CD4-positive, alpha-beta T cell treated with Interferon alpha-2 for 1 hour (primary cell): ENCODE data around the gene SLC1A3.

Source experiments
- DNase-seq, 2 donors: peaks; one replicate each; pipeline ENCODE4 v3.0.0-alpha.2; 2020 to 2022

SLC1A3 gene

GRCh38 chr5:36689225-36689624 is 82.8 kb downstream of the SLC1A3 start:
- peak; percentile 14 to 24 for DNase-seq

- peak; percentile 55 to 65 for DNase-seq
Observed at GRCh38 chr5:36690041-36690961, 83.9 kb downstream of the SLC1A3 start.

- DNase-seq = no peak
Observed at GRCh38 chr5:36691226-36691625, 84.8 kb downstream of the SLC1A3 start.

- no peak for DNase-seq
Observed at GRCh38 chr5:36691696-36692371, 85.4 kb downstream of the SLC1A3 start.

DNA sequence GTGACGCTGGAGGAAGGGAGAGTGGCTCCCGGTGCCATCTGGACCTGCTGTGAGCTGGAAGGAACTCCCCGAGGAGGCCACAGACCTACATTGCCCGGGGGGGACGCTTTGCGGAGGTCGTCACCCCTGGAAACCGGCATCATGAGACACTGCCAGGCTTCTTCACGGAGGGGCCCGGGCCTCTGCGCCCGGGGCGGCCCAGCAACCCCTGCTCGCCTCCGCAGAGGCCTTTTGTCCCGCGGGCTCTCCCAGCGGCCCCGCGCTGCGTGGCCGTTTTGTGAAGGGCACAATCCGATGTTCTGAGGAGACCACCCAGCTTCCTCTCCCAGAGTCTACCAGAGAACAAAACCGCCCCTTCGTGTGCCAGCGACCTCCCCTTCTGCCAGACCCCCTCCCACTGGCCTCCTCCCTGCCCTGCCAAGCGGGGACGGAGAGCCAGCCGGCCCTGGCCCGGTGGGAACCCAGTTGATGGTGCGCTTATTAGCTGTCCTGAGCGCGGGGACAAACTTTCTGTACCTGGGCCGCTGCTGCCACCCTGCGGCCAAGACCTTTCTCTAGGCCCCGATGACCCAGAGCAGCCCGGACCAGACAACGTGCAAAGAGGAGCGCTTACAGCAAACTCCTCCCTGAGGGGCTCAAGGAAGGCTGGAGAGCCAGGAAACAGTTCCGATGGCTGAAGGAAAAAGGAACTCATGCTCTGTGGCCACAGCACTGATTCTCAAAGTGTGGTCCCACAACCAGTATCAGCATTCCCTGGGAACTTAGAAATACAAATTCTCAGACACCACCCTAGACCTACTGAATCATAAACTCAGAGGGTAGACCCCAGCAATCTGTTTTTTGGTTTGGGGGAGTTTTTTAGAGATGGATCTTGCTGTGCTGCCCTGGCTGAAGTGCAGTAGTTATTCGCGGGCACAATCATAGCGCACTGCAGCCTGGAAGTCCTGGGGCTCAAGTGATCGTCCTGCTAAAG is 86.7 kb downstream of the SLC1A3 start:
- DNase-seq = peak; percentile 24 to 62

DNA sequence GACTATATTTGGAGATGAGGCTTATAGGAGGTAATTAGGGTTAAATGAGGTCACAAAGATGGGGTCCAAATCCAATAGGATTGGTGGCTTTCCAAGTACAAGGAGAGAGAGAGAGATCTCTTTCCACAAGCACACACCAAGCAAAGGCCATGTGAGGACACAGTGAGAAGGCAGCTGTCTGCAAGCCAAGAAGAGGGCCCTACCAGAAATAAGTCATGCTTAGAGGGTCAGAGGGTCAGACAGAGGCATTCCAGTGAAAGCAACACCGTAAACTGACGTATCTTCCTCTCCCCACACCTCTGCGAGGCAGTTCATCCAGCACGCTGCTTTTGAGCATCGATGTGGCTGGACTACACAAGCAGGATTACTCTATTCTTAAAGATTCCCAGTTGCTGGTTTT is 87.9 kb downstream of the SLC1A3 start:
- no peak for DNase-seq

DNA sequence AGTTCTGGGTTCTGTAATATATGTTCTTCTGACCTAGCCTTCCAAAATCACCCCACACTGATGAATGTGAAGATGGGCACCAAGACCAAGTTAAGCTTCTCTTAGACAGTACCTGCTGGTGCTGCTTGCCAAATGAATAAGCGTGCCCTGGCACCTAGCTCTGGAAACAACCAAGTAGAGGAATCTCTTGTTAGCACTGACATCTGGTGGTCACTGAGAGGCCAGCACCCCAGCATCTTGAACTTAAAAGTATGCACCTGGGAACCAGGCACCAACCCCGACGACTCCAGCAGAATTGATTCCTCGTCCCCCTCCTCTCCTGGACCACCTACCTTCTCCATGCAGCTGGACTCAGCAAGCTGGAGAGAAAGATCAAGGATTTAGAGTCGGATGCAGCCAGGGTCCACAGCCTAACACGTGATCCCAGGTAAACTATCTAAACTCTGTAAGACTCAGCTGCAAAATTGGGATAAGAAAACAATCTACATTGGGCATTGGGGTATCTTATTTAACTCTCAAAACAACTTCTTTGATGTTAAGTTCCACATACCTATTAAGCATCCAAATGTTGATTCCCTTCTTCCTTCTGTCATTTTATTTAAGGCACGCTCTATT is 89.8 kb downstream of the SLC1A3 start:
- DNase-seq = peak; percentile 25 to 32

DNA sequence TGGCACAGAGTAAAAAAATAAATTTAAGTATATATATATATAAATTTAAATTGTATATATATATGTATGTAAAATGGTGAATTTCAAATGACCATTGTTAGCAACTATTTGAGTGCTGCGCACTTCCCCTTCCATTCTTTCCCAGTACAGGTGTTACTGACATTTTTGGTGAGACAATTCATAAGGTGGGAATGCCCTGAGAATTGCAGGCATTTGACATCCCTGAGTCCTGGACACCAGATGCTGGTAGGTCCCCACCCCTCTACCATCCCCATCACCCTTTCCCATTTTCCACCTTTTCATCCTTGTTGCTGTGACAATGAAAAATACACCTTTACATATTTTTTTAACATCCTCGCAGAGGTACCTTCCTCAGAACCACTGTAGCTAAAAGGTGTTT is 91.6 kb downstream of the SLC1A3 start:
- DNase-seq = no peak

- DNase-seq = no peak
Observed at GRCh38 chr5:36701085-36701698, 94.8 kb downstream of the SLC1A3 start.

- no peak for DNase-seq
Observed at GRCh38 chr5:36703245-36703860, 96.9 kb downstream of the SLC1A3 start.

DNA sequence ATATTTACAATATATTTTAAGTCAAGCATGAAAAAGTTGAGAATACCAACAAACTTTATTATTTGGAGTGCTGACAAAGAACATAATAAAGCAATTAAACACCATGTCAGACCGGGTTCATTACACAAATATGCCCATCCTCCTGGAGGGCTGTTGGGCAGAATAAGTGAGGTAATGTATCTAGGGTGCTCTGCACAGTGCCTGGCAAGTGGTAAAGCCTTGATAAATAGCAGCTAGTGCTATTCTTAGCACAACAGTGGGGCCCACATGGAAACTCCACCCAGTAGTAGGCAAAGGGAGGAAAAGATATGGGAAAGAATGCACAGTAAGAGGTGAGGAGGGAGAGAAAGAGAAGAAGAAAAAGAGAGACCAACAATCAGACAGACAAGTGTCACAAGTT is 97.7 kb downstream of the SLC1A3 start:
- no peak for DNase-seq

DNA sequence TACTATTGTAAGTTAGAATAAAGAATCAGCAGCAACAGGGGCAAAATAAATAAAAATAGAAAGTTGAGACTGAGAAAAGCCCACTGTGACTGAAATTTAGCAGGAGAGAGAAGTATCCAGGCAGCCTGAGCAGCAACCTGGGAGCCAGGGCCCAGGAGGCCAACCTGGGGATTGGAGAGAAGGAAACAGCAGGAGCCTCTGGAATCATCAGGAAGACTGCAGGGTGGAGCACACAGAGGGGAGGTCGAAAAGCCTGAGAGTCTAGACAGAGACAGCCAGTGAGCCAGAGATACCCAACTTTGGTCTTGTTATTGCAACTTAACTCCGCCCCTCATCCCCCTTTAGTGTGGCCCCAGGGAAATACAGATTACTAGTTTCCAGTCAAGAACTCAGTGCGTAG is 98.6 kb downstream of the SLC1A3 start:
- no peak for DNase-seq

DNA sequence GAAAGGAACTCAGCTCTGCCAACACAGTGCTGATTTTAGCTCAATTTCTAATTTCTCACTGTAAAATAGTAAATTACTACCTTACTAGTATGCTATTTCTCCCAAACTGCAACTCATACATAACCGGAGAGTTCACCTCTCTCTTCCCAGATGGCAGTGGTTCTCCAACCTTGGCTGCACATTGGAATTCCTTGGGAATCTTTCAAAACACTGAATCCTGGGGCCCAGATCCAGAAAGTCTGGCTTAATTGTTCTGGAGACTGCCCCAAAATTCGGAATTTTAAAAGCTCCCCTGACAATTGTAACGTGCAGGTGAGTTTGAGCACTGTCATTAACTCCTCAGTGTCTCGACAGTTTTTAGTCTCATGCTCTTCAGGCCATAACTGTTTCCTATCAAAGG is 100.3 kb downstream of the SLC1A3 start:
- DNase-seq = no peak

- DNase-seq = no peak
Observed at GRCh38 chr5:36708996-36709395, 102.6 kb downstream of the SLC1A3 start.

DNA sequence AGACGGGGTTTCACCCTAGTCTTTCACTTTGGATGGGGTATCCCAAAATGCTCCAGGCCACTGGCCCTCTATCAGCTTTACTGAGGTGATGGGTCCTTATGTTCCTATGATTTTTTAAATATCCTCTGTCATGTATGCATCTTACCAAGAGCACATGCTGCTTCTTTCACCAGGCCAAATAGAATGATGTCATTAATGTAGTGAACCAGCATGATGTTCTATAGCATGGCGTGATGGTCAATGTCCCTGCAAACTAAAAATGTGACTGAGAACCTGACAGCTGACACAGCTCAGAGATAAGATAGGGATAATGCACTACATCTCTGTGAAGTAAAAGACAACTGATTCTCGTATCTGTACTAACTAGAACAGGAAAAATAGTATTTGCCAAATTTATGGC is 103.6 kb downstream of the SLC1A3 start:
- DNase-seq = no peak

DNA sequence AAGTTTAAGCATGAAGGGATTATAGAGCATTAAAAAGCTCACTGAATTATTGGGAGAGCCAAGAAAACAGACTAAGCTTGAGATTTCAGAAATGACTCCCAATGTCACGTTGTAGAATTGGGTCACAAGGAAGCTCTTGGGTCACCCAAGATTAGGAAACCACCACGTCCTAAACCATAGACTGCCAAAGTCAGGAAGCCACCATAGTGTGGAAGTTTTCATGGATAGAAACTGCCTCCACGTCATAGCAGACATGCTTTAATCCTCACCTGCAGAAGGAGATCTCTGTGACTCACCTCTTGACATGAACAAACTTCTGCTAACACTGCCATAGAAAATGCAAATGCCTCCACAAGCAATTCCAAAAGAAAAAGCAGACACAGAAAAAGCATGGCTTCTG is 106.3 kb downstream of the SLC1A3 start:
- DNase-seq = no peak

GRCh38 chr5:36713541-36713940 is 107.1 kb downstream of the SLC1A3 start:
- no peak for DNase-seq

- DNase-seq = no peak
Observed at GRCh38 chr5:36717131-36717695, 110.8 kb downstream of the SLC1A3 start.

DNA sequence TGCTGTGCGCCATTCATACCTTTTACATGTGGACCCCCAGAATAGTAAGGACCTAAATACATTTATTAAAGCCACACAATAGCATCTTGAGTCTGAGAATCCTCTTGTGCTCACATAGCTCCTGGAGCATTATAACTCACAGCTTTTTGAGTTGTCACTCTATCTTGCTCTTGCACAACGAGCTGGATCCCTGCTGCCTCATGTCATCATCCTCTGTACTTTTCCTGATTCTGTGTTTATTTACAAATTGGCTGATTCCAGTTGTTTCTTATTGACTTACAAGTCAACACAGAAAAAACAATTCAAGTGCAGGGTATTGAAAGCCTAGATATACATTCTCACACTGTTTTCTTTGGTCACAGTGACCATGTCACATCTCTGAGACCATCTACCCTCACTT is 112.9 kb downstream of the SLC1A3 start:
- no peak for DNase-seq

- DNase-seq = no peak
Observed at GRCh38 chr5:36720688-36721087, 114.3 kb downstream of the SLC1A3 start.

DNA sequence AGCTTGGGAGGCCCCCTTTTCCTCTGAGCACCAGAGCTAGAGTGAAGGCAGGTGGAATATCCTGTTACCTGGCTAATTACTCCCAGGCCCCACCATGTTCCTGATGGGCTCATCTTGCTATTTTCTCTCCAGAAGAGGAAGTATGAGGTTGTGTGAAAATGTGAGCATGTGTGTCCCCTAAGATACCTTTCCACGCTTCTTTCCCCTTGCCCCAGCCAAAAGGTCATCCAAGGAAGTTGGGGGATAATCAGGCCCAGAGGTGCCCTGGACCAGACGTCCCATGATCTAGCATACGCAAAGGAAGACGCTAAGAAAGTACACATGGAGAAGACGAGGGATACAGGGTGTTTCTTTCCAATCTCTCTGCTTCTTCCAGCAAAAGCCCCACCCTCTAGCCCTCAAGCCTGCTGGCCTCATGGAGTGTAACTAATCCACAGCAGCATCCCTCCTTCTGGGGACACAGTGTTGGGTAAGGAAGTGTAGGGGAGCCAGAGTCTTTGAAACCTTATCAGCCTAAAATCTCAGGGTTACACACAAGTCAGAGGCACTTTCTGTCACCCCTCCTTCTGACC is 115.3 kb downstream of the SLC1A3 start:
- no peak for DNase-seq
